ENCODE data around the gene RHBG.
"Not testable (repeated sequence)": the region's sequence is repeated elsewhere in the genome, so short reads cannot be mapped to it uniquely, and the experiment has no call there.

RHBG gene, protein sequence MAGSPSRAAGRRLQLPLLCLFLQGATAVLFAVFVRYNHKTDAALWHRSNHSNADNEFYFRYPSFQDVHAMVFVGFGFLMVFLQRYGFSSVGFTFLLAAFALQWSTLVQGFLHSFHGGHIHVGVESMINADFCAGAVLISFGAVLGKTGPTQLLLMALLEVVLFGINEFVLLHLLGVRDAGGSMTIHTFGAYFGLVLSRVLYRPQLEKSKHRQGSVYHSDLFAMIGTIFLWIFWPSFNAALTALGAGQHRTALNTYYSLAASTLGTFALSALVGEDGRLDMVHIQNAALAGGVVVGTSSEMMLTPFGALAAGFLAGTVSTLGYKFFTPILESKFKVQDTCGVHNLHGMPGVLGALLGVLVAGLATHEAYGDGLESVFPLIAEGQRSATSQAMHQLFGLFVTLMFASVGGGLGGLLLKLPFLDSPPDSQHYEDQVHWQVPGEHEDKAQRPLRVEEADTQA

DNA sequence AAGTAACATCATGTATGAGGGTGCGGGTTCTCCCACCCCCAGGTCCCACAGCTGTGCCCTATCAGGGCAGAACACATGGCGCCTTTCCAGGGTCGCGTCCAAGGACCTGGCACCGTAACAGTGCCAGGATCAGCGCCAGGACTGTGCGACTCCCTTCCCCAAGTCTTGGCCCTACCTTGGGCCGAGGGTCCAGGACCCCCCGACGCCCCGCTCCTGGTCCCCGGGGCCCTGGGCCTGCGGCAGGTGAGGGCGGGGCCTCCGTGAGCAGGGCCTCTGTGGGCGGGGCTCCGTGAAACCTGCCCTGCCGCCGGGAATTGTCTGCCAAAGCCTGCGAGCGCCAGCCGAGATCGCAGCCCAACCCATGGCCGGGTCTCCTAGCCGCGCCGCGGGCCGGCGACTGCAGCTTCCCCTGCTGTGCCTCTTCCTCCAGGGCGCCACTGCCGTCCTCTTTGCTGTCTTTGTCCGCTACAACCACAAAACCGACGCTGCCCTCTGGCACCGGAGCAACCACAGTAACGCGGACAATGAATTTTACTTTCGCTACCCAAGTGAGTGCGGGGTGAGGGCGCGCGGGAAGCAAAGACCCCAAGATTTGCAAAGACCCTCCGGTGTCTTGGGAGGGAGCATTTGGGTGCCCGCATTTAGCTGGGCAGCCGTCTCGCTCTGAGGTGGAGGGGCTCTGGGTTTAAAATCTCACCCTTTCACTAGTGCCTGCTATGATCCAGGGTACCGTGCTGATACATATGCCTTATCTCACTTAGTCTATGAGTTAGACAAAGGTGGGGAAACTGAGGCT, at the start of gene RHBG:
TSS of gene RHBG (plus strand) at position 323 of the 796 bp plus-strand sequence. CDS start at position 362, 39 bp downstream.
- no peak for DNase-seq

DNA sequence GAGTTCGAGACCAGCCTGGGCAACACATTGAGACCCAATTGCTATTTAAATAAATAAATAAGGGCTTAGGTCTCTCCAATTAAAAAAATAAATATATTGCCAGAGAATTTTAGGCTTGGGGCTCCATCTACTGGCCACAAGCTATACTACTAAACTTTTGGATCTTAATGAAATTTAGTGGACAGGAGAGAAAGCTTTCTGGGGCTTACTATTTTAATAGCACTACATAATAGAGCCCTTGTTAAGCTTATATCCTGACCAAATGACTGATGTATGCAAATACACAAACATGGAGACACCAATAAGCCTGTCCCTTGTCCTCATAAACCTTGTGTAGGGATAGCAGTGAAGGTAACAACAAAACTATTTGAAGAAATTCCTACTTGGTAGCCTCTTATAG, 49.3 kb upstream of the RHBG start:
- no peak for DNase-seq

GRCh38 chr1:156320560-156320959, 48.5 kb upstream of the RHBG start:
- no peak for DNase-seq

GRCh38 chr1:156323179-156323578, 45.8 kb upstream of the RHBG start:
- not testable (repeated sequence) for DNase-seq

DNA sequence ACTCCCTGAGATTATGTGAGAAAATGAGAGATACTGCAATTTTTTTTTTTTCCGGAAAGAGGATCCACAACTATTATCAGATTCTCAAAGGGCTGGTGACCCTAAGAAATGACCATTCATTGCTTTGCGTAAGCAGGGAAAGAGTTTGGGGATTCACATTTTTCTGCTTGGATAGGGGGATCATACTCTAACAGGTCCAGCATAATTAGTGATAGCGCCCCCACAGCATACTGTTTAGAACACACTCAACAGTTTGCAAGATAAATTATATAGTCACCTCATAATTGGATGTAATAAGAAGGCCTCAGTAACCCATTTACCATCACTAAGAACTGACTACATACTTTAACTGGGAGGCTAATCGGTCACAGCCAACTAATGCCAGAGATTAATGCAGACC, 32.8 kb upstream of the RHBG start:
- no peak for DNase-seq

GRCh38 chr1:156337052-156337887, 31.7 kb upstream of the RHBG start:
- DNase-seq: no peak

DNA sequence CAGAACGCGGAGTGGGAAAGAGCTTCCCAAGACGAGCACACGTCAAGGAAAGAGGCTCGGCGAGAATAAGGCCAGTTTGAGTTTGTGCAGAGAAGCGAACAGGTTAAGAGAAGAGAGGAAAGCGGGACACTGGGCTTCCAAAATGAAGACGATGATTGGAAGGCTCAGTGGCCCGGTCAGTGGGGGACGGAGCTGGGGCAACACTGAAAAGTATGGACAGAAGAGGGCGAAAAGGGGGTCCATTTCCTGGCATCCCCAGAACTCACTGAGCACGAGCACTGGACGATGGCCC, 31.2 kb upstream of the RHBG start:
- DNase-seq: no peak

DNA sequence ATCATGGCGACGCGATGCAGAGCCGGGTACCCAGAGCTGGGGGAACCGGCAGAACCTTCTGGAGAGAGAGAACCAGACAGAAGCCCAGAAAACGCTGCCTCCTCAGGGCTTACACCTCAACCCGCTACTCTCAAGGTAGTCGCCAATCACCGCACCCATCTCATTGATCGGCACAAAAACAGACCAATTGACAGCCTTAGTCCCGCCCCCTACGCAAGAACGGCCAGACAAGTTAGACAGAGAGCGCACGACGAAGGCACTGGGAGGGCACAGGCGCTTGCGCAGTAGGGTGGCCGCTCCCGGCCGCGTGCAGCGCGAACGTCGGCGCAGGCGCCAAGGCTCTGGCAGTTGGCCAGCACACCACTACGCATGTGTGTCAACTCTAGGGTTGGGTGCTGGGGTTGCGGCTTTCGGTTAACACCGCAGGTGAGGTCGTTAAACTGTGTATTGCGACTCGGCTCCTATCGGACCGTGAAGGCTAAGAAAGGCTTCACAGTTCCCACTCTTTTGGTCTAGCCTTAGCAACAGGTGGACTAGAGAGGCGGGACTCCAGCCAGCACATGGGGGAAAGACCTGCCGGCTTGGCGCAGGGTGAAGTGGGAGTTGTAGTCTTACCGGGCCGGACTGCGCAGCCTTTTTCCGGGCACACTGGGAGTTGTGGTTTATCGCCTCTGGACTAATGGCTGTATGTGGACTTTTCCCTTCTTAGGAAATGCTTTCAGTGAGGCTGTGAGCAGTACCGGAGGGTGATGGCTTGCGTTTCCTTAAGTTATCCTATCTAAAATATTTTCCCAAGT, 30.6 kb upstream of the RHBG start, which contains the start of the genes CCT3 and TSACC:
TSS of gene CCT3 (minus strand) at position 113 of the 797 bp plus-strand sequence. CDS start at position 5, 108 bp downstream.
TSS of gene TSACC (plus strand) at position 347 of the 797 bp plus-strand sequence. CDS start 1,232 bp downstream, outside the sequence.
- peak; percentile 94 for DNase-seq

DNA sequence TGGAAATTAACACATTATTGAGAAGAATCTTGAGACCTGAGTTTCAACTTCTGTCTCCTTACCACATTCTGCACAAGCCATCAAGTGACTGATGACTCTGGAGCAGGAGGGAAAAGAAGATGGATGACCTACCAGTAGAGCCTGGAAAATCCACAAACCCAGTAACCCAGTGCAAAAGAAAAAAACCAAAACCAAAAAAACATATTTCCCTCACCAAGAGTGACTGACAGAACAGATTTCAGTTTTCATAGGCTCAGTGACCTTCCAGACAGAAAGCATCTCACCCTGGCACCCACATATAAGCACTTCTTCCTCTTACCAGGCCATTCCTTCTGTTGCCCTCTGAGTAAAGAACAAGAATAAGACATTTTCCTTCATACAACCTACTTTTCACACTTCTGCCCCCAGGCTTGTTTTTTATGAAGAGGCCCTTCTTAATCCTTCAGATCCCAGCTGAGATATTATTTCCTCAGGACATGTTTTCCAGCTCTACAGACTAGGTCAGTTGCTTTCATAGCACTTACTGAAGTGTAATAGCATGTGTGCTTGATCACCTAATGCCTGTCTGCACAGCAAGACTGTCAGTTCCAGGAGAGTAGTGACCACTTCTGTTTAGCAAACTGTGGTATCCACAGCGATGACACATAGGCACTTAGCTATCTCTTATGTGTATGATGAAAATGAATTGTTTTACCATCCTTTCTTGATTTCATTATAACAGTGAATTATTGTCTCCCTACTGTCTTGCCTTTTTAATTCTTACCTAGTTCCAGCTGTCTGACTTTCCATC, 26.6 kb upstream of the RHBG start:
- no peak for DNase-seq

DNA sequence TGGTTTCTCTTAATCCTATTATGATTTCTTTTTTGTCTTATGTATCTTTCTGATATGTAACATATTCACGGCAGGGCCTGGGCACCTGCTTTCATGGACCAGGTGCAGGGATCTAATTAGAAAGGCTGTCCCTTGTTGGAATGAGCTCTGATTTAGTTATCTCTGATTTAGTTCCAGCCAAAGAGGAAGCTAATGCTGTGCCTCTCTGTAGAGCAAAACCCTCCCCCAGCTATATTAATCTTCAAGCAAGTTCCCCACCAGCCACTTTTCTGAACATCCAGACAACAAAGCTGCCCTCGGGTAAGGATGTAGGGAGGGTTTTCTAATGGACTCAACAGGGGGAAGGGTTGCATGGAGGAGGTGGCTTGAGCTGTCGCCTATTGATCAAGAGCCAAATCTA, 24.6 kb upstream of the RHBG start:
- no peak for DNase-seq

DNA sequence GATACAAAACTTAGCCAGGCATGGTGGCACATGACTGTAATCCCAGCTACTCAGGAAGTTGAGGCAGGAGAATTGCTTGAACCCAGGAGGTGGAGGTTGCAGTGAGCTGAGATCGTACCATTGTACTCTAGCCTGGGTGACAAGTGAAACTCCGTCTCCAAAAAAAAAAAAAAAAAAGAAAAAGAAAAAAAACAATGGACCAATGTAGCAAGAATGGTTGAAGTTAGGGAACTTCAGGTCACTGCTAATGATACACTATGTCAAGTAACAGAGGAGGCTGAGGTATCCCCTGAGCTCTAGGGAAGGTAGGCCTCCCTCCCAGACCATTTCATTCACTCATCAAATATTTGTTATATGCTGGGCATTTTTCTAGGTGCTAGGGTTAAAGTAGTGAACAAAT, 23.0 kb upstream of the RHBG start:
- DNase-seq: not testable (repeated sequence)

DNA sequence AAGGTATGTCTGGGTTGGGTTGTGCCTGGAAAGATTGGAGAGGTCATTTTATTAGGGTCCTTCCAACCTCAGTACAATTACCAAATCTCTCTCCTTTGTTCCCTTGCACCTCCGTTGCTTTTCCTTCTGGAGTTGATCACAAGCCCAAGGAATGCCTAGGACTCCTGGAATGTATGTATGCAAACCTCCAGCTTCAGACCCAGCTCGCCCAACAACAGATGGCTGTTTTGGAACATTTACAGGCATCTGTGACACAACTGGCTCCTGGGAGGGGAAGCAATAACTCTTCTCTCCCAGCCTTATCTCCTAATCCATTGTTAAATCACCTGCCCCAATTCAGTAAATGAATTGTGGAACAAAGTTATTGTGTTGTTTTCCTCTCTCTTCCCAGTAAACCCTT, 22.4 kb upstream of the RHBG start:
- no peak for DNase-seq

DNA sequence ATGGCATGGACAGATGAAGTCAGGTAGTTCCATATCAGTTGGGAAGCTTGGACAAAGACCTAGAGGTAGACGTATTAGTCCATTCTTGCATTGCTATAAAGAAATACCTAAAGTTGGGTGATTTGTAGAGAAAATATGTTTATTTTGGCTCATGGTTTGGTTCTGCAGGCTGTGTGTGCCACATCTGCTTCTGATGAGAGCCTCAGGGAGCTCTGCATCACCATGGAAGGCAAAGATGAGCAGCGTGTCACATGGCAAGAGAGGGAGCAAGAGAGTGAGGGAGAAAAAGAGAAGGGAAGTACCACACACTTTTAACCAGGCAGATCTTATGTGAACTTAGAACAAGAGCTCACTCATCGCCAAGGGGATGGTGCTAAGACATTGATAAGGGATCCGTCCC, 21.7 kb upstream of the RHBG start:
- DNase-seq: no peak

GRCh38 chr1:156352481-156352880, 16.5 kb upstream of the RHBG start:
- not testable (repeated sequence) for DNase-seq

DNA sequence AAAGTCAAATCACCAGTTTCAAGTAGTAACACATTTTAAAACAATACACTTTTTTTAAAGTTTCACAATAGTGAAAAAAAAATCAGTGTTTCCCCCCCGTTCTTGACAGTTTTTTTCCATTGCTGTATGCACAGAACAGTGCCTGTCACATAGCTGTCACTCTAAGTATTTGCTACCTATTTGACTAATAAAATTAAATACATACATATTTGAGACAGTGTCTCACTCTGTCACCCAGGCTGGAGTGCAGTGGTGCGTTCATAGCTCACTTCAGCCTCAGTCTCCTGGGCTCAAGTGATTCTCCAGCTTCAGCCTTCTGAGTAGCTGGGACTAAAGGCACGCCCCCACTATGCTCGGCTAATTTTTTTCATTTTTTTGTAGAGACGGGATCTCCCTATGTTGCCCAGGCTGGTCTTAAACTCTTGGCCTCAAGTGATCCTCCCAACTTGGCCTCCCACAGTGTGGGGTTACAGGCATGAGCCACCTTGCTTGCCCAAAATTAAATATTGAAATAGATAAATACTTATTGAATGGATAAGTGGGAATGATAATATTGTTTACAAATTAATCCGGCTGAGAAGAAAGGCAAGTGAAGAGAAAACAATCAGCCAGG, 12.6 kb upstream of the RHBG start:
- DNase-seq: no peak

GRCh38 chr1:156356875-156357534, 12.0 kb upstream of the RHBG start:
- peak; percentile 32 for DNase-seq

GRCh38 chr1:156357977-156358376, 11.0 kb upstream of the RHBG start:
- DNase-seq: no peak

GRCh38 chr1:156358641-156359040, 10.4 kb upstream of the RHBG start:
- no peak for DNase-seq

- DNase-seq: no peak
Measured at GRCh38 chr1:156359249-156359648, 9.8 kb upstream of the RHBG start.

DNA sequence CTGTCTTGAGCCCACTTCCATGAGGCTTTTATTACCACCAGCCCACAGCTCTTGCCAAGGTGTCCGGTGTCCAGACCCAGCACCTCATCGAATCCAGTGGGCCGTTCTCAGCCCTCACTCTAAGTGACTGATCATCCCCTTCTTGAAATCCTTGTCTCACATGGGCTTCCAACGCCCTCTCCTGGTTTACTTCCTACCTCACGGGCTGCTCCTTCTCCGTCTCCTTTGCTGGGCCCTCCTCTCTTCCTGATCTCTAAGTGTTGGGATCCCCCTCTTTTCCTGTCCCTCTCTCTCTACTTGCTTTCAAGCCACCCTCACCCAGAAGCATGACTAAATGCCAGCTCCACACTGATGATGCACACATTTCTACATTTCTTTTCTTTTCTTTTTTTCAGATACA, 9.0 kb upstream of the RHBG start:
- no peak for DNase-seq

Data from NCI-H1436 treated with DMSO at 0.1 percent for 48 hours (cell line).